T-helper 17 cell (primary cell): Measurements from ENCODE around the gene LRRC26. TPM values are rescaled to one million over a fixed set of nuclear protein-coding genes. Genes with fewer than 3 reads are reported as not detected.
"Not testable (repeated sequence)": the region's sequence is repeated elsewhere in the genome, so short reads cannot be mapped to it uniquely, and the experiment has no call there.

Experiments used
- ATAC-seq: fragments of 150-1000 bp; cut with Tn5 transposase; 2 replicates; pipeline ENCODE4 v1.10.0; 2021; ENCODE audit warnings: mild to moderate bottlenecking, moderate library complexity
- DNase-seq, 3 donors: peaks; one replicate each; pipeline versions ENCODE4 v3.0.0 to v3.0.0-alpha.2; 2020 to 2021
- H3K9me3 ChIP-seq: one replicate; pipeline ENCODE4 v1.7.0; 2013; ENCODE audit warnings: low read length, mild to moderate bottlenecking; ENCODE audit not compliant: control insufficient read depth, poor library complexity, severe bottlenecking
- H3K27ac Mint-ChIP-seq: one replicate; pipeline ENCODE4 v1.8.0; 2022; ENCODE audit warnings: mild to moderate bottlenecking, moderate library complexity, mixed read lengths
- H3K27me3 Mint-ChIP-seq: one replicate; pipeline ENCODE4 v1.8.0; 2022; ENCODE audit warnings: mixed read lengths
- H3K36me3 Mint-ChIP-seq: one replicate; pipeline ENCODE4 v1.8.0; 2022; ENCODE audit warnings: low read depth, mixed read lengths
- H3K4me1 Mint-ChIP-seq: one replicate; pipeline ENCODE4 v1.8.0; 2022; ENCODE audit warnings: mild to moderate bottlenecking, mixed read lengths
- H3K4me3 Mint-ChIP-seq: one replicate; pipeline ENCODE4 v1.8.0; 2022; ENCODE audit warnings: mild to moderate bottlenecking, moderate library complexity, mixed read lengths
- total RNA-seq, 4 donors: library from RNA in 2 of 4; stranded (reverse) in 2 of 4; gene quantifications; one replicate each; pipeline ENCODE4 v1.2.3 and lab custom pipeline; 2022 to 2026

Gene LRRC26
- total RNA-seq, 2 donors from 2014 or later, result not detected

DNA sequence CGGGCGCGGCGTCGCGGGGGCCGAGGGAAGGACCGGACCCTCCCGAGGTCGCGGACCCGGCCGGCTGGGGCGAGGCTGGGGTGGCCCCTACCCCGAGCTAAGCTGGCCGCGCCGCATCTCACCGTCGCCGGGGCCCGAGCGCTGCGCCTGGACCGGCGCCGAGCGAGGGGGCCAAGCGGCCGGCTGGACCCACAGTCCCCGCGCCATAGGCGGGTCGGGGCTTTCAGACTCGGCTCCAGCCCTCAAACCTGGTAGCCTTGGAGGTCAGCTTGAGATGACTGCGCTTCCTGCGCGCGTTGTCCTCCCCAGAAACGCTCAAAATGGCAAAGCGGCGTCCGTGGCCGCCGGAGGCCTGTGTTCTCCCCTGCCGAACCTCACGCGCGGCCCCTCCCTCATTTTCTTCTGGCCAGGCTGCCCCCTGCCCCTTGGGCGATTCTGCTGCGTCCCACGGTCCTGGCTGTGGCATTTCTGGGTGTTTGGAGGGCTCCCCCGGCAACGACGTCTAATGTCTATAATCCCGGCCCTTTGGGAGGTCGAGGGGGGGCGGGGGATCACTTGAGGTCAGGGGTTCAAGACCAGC lies 39.6 kb downstream of the LRRC26 start:
- ATAC-seq (no peak), DNase-seq (no peak)
- H3K36me3 Mint-ChIP-seq, result no peaks in the 10 kb centered on the region
- H3K4me3 Mint-ChIP-seq, result peak overlapping the region; percentile 71
- H3K27ac Mint-ChIP-seq, result no peak overlapping the region
- peaks cover 9% of the 10 kb centered on the region for H3K27me3 Mint-ChIP-seq
- peaks cover 20% of the 10 kb centered on the region for H3K4me1 Mint-ChIP-seq
- no peaks in the 10 kb centered on the region for H3K9me3 ChIP-seq

- H3K9me3 ChIP-seq, result no peaks in the 10 kb centered on the region
- peaks cover 6% of the 10 kb centered on the region for H3K27me3 Mint-ChIP-seq
- peaks cover 20% of the 10 kb centered on the region for H3K4me1 Mint-ChIP-seq
- peak overlapping the region; percentile 95 for H3K27ac Mint-ChIP-seq
- H3K36me3 Mint-ChIP-seq, result no peaks in the 10 kb centered on the region
- ATAC-seq (peak; percentile 95), DNase-seq (peak; percentile 79 to 84 (median 82))
- H3K4me3 Mint-ChIP-seq, result peak overlapping the region; percentile 89
Measured at GRCh38 chr9:137129456-137130175, 40.2 kb downstream of the LRRC26 start.

- ATAC-seq, result peak; percentile 24
- Mint-ChIP-seq H3K4me1 (peaks cover 20% of the 10 kb centered on the region), H3K27ac (peak overlapping the region; percentile 95), H3K4me3 (peak overlapping the region; percentile 89), H3K36me3 (no peaks in the 10 kb centered on the region), H3K27me3 (peaks cover 4% of the 10 kb centered on the region)
- DNase-seq, result no peak
- H3K9me3 ChIP-seq, result no peaks in the 10 kb centered on the region
Measured at GRCh38 chr9:137128862-137129455, 40.9 kb downstream of the LRRC26 start.

GRCh38 chr9:137128158-137128861 lies 41.5 kb downstream of the LRRC26 start:
- peak overlapping the region; percentile 95 for H3K27ac Mint-ChIP-seq
- peaks cover 4% of the 10 kb centered on the region for H3K27me3 Mint-ChIP-seq
- no peak for DNase-seq
- peak overlapping the region; percentile 89 for H3K4me3 Mint-ChIP-seq
- H3K4me1 Mint-ChIP-seq, result peaks cover 20% of the 10 kb centered on the region
- no peaks in the 10 kb centered on the region for H3K9me3 ChIP-seq
- H3K36me3 Mint-ChIP-seq, result no peaks in the 10 kb centered on the region
- no peak for ATAC-seq

- peaks cover 20% of the 10 kb centered on the region for H3K4me1 Mint-ChIP-seq
- ATAC-seq, result no peak
- H3K27me3 Mint-ChIP-seq, result peaks cover 1% of the 10 kb centered on the region
- peak overlapping the region; percentile 89 for H3K4me3 Mint-ChIP-seq
- no peak for DNase-seq
- H3K36me3 Mint-ChIP-seq, result no peaks in the 10 kb centered on the region
- H3K27ac Mint-ChIP-seq, result peak overlapping the region; percentile 95
- no peaks in the 10 kb centered on the region for H3K9me3 ChIP-seq
Measured at GRCh38 chr9:137127301-137128157, 42.3 kb downstream of the LRRC26 start.

DNA sequence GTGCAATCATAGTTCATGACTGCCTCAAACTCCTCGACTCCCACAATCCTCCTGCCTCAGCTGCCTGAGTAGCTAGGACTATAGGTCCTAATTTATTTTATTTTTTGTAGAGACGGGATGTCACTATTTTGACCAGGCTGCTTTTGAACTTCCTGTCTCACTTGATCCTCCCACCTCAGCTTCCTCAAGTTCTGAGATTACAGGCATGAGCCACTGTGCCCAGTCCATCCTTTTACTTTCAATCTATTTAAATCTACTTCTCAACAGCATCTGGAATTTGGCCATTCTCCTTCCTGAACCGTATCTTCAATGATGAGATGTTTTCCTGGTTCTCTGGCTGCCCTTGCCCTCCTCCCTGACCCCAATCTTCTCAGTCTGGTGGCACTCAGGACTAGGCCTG lies 43.1 kb downstream of the LRRC26 start:
- peak overlapping the region; percentile 89 for H3K4me3 Mint-ChIP-seq

DNA sequence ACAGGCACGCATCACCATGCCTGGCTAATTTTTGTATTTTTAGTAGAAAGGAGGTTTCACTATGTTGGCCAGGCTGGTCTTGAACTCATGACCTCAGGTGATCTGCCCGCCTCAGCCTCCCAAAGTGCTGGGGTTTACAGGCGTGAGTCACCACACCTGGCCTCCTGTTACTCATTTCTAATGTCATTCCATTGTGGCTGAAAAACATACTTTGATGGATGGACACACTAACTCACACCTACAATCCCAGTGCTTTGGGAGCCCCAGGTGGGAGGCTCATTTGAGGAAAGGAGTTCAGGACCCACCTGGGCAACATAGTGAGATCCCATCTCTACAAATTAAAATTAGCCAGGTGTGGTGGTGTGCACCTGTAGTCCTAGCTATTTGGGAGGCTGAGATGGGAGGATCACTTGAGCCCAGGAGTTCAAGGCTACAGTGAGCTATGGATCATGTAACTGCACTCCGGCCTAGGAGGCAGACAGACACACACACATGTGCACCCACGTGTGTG lies 45.8 kb downstream of the LRRC26 start:
- not testable (repeated sequence) for H3K4me3 Mint-ChIP-seq, H3K27ac Mint-ChIP-seq, ATAC-seq, DNase-seq, H3K9me3 ChIP-seq, H3K27me3 Mint-ChIP-seq, H3K36me3 Mint-ChIP-seq
- H3K4me1 Mint-ChIP-seq, result peaks cover 29% of the 10 kb centered on the region

More for the DNA sequence above, 43.1 kb downstream of the LRRC26 start:
- ATAC-seq (no peak), DNase-seq (no peak)
- Mint-ChIP-seq H3K27ac (peak overlapping the region; percentile 95), H3K36me3 (no peaks in the 10 kb centered on the region), H3K27me3 (no peaks in the 10 kb centered on the region), H3K4me1 (peaks cover 24% of the 10 kb centered on the region)
- H3K9me3 ChIP-seq, result no peaks in the 10 kb centered on the region

DNA sequence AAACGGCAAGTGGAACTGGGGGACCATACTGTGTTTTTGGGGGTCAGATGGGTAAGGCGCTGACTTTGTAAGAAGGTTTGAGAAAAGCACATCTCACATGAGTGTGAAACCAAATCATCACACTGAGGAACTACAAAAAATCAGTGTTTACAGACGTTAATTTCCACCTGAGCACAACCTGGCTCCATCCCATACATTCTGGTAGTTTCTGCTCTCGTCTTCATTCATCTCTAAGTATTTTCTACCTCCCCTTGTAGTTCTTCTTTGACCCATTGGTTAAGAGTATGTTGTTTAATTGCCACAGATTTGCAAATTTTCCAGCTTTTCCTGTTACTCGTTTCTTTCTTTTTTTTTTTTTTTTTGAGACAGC lies 46.4 kb downstream of the LRRC26 start:
- Mint-ChIP-seq H3K27ac (no peak overlapping the region), H3K27me3 (no peaks in the 10 kb centered on the region), H3K36me3 (no peaks in the 10 kb centered on the region), H3K4me3 (no peak overlapping the region), H3K4me1 (peaks cover 27% of the 10 kb centered on the region)
- ATAC-seq (no peak), DNase-seq (no peak)
- no peaks in the 10 kb centered on the region for H3K9me3 ChIP-seq

- H3K36me3 Mint-ChIP-seq, DNase-seq, H3K9me3 ChIP-seq, ATAC-seq, H3K4me3 Mint-ChIP-seq, H3K27me3 Mint-ChIP-seq: not testable (repeated sequence)
- Mint-ChIP-seq H3K4me1 (peaks cover 23% of the 10 kb centered on the region), H3K27ac (peak overlapping the region; percentile 78)
Measured at GRCh38 chr9:137122796-137123467, 46.9 kb downstream of the LRRC26 start.

DNA sequence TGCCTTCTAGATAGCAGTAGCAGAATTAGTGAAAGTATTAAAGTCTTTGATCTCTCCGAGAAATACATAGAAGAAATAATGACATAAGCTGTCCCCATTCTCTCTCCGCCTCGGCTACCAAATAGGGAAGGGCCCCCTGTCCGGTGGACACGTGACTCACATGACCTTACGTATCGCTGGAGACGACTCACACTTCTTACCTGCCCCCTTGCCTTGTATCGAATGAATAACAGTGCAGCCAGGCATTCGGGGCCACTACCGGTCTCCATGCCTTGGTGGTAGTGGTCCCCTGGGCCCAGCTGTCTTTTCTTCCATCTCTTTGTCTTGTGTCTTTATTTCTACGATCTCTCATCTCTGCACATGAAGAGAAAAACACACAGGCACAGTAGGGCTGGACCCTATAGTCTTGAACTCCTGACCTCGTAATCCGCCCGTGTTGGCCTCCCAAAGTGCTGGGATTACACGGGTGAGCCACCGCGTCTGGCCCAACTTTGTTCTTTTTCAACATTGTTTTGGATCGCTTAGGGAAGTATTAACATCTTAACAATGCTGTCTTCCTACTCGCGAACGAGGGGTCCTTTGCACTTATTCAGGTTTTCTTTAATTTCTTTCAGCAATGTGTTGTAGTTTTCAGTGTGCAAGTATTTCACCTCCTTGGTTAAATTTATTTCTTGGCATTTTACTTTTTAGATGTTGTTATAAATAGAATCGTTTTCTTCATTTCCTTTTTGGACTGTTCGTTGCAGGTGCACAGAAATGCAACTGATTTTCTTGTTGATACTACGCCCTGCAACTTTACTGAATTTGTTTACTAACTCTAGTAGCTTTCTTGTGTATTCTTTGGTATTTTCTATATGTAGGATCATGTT lies 47.7 kb downstream of the LRRC26 start:
- Mint-ChIP-seq H3K27ac (peak overlapping the region; percentile 78), H3K4me1 (peaks cover 18% of the 10 kb centered on the region)
- not testable (repeated sequence) for H3K9me3 ChIP-seq, H3K4me3 Mint-ChIP-seq, H3K36me3 Mint-ChIP-seq, H3K27me3 Mint-ChIP-seq, DNase-seq, ATAC-seq
